Psoas muscle (tissue), 8 donors: ENCODE measurements around the gene ACSM6. TPM values are rescaled to one million over a fixed set of nuclear protein-coding genes. Genes with fewer than 3 reads are reported as not detected.
A peak's percentile ranks its signal among the peaks of the same experiment; 100 is the strongest.

Experiments
- ATAC-seq, 4 donors: fragments of 200-7000 bp; cut with Tn5 transposase; one replicate each; pipeline ENCODE4 v1.9.1; 2020; ENCODE audit warnings: moderate library complexity in 3 of 4, mild to moderate bottlenecking in 2 of 4
- DNase-seq, 2 donors: peaks; one replicate each; pipeline ENCODE4 v3.0.0-alpha.2; 2020
- H3K27ac ChIP-seq: fragments of 200-600 bp; one replicate; pipeline ENCODE4 v1.8.0; 2022
- H3K27me3 ChIP-seq, 3 donors: fragments of 200-600 bp in 1 of 3; one replicate each; pipeline versions ENCODE4 v1.6.1 to v1.8.0; 2013 to 2022; ENCODE audit warnings: low read length in 2 of 3, mild to moderate bottlenecking in 2 of 3, moderate library complexity in 1 of 3; ENCODE audit not compliant: insufficient read depth in 3 of 3
- H3K36me3 ChIP-seq, 2 donors: fragments of 200-600 bp in 1 of 2; one replicate each; pipeline versions ENCODE4 v1.6.1 to v1.8.0; 2013 to 2022; ENCODE audit warnings: low read depth in 1 of 2, mild to moderate bottlenecking in 1 of 2, moderate library complexity in 1 of 2; ENCODE audit not compliant: insufficient read depth in 1 of 2
- H3K4me1 ChIP-seq: fragments of 200-600 bp; one replicate; pipeline ENCODE4 v1.8.0; 2022
- H3K4me3 ChIP-seq: fragments of 200-600 bp; one replicate; pipeline ENCODE4 v1.8.0; 2022; ENCODE audit warnings: mild to moderate bottlenecking
- H3K9me3 ChIP-seq: fragments of 200-600 bp; one replicate; pipeline ENCODE4 v1.8.0; 2022
- CTCF ChIP-seq: fragments of 200-600 bp; IDR thresholded peaks from one replicate; pipeline ENCODE4 v1.8.0; 2022; ENCODE audit warnings: antibody characterized with exemption
- WGBS, 3 donors: extraction: QIAGEN DNeasy Blood & Tissue Kit; methylation state at CpG; one replicate each; pipeline versions ENCODE4 v1.1.6 to v1.1.7; 2013; 5-methylcytosine and 5-hydroxymethylcytosine counted together
- intact Hi-C, 2 donors: fragments of 100-400 bp; cut with DNase I; formaldehyde crosslinking; loops; one replicate each; pipeline versions ENCODE4 v1.11.0 to v1.14.2; 2022
- long read RNA-seq, 2 donors: library from polyadenylated mRNA; unstranded; transcript quantifications; one replicate each; pipeline ENCODE4 v2.0.0, GENCODE V29; 2021
- polyA plus RNA-seq, 3 donors: library from polyadenylated mRNA; stranded (reverse); fragments of 200-250 nt; gene quantifications; one replicate each; pipeline ENCODE4 v1.2.3, GENCODE V29; 2013
- total RNA-seq, 4 donors: library from RNA; stranded (reverse); fragmentation: NEBNext Ultra II Directional in 2 of 4; extraction: Animal tissue kit (Norgen Biotek cat#: 25700) in 2 of 4; gene quantifications; one replicate each; pipeline versions ENCODE4 v1.2.1 to v1.2.4, GENCODE V29; 2021 to 2023
- donor health status: healthy with polysubstance abuse.
- donor health status: DM: no; HTN: no; CAD: no; lungs with moderate emphysema.
- donor health status: Bipolar disorder and iron deficiency.
- donor health status: healthy.
- donor health status: DM: yes; HTN: yes; CAD: no.
- donor health status: DM: no; HTN: no; CAD: no.
- donor health status: DM: no; HTN: no; CAD: no.
- donor health status: DM: yes; HTN: yes; CAD: no.

Gene ACSM6
- not detected for total RNA-seq
- not detected for polyA plus RNA-seq
- long read RNA-seq, donor 1, result 0 reads
- long read RNA-seq, donor 2, result 0 reads

- TF ChIP-seq CTCF, result no peak
Observed at GRCh38 chr10:95193944-95194343, at the start of gene ACSM6. Gene ACSM6 (plus strand): TSS chr10:95194238. CDS start chr10:95194486, 248 bp downstream.

GRCh38 chr10:95168694-95169093 is 25.3 kb upstream of the ACSM6 start:
- no peaks in the 10 kb centered on the region for H3K27me3 ChIP-seq
- ATAC-seq (no peak), DNase-seq (no peak)
- H3K27ac ChIP-seq, result no peak overlapping the region
- no peaks in the 10 kb centered on the region for H3K4me1 ChIP-seq
- H3K9me3 ChIP-seq, result no peaks in the 10 kb centered on the region
- no peaks in the 10 kb centered on the region for H3K36me3 ChIP-seq
- 85 to 94% (median 88%) methylated on average over 4 of the region's 4 CpGs for WGBS, 3 donors
- H3K4me3 ChIP-seq, result no peak overlapping the region
- intact Hi-C loops, result no loop called here
- TF ChIP-seq CTCF, result no peak

More at GRCh38 chr10:95193944-95194343, at the start of gene ACSM6:
- H3K27me3 ChIP-seq, result no peaks in the 10 kb centered on the region
- no peak within 1 kb of the TSS for H3K27ac ChIP-seq
- H3K4me3 ChIP-seq, result no peak within 1 kb of the TSS
- intact Hi-C loops, result loop anchor here in 1 of 2 donors (5.0 kb wide), 1 partner anchor 168 kb away; no protein-coding TSS in a partner anchor
- DNase-seq, result no peak
- H3K4me1 ChIP-seq, result no peaks in the 10 kb centered on the region
- no peaks in the 10 kb centered on the region for H3K36me3 ChIP-seq
- no peaks in the 10 kb centered on the region for H3K9me3 ChIP-seq
- WGBS, 3 donors, result 49 to 63% (median 60%) methylated on average over 1 of the region's 1 CpG
- no peak for ATAC-seq

GRCh38 chr10:95169522-95169921 is 24.5 kb upstream of the ACSM6 start:
- no peaks in the 10 kb centered on the region for H3K27me3 ChIP-seq
- ATAC-seq, result no peak
- no peaks in the 10 kb centered on the region for H3K4me1 ChIP-seq
- no peaks in the 10 kb centered on the region for H3K9me3 ChIP-seq
- DNase-seq, result no peak
- no peak overlapping the region for H3K27ac ChIP-seq
- H3K4me3 ChIP-seq, result no peak overlapping the region
- 88 to 94% (median 88%) methylated on average over 1 of the region's 1 CpG for WGBS, 3 donors
- intact Hi-C loops, result no loop called here
- no peaks in the 10 kb centered on the region for H3K36me3 ChIP-seq
- no peak for TF ChIP-seq CTCF

- Histone ChIP-seq H3K9me3 (no peaks in the 10 kb centered on the region), H3K27ac (no peak overlapping the region), H3K4me3 (no peak overlapping the region), H3K36me3 (no peaks in the 10 kb centered on the region), H3K4me1 (no peaks in the 10 kb centered on the region), H3K27me3 (no peaks in the 10 kb centered on the region)
- ATAC-seq (no peak), DNase-seq (peak in 1 of 2 donors; percentile 29)
- WGBS, 3 donors, result 56 to 79% (median 74%) methylated on average over 2 of the region's 2 CpGs
- no peak for TF ChIP-seq CTCF
- intact Hi-C loops, result no loop called here
Observed at GRCh38 chr10:95170790-95171189, 23.2 kb upstream of the ACSM6 start.

- no peaks in the 10 kb centered on the region for H3K36me3 ChIP-seq
- DNase-seq (no peak), ATAC-seq (no peak)
- peaks cover under 1% of the 10 kb centered on the region for H3K9me3 ChIP-seq
- no peak overlapping the region for H3K4me3 ChIP-seq
- TF ChIP-seq CTCF, result no peak
- intact Hi-C loops, result no loop called here
- no peak overlapping the region for H3K27ac ChIP-seq
- WGBS, 3 donors, result 50 to 59% (median 58%) methylated on average over 3 of the region's 3 CpGs
- H3K27me3 ChIP-seq, result no peaks in the 10 kb centered on the region
- no peaks in the 10 kb centered on the region for H3K4me1 ChIP-seq
Observed at GRCh38 chr10:95171336-95171735, 22.7 kb upstream of the ACSM6 start.
